Heart left ventricle (tissue), 16 donors: ENCODE measurements around the gene COL6A2. TPM values are rescaled to one million over a fixed set of nuclear protein-coding genes. Genes with fewer than 3 reads are reported as not detected.

ENCODE experiments used
- ATAC-seq, 4 donors: fragments of 200-7000 bp; cut with Tn5 transposase; one replicate each; pipeline ENCODE4 v1.9.1; 2020 to 2022; ENCODE audit warnings: moderate library complexity in 4 of 4, mild to moderate bottlenecking in 3 of 4, moderate number of reproducible peaks in 1 of 4
- DNase-seq, 5 donors: peaks; one replicate each; pipeline ENCODE4 v3.0.0-alpha.2; 2020
- H3K27ac ChIP-seq, 12 donors: fragments of 200-600 bp; sonication (generic) in 4 of 12; one replicate each; pipeline versions ENCODE4 v1.5.0 to v1.8.0; 2016 to 2022; ENCODE audit warnings: mild to moderate bottlenecking in 2 of 12
- H3K27me3 ChIP-seq, 9 donors: fragments of 200-600 bp; sonication (generic) in 2 of 9; one replicate each; pipeline versions ENCODE4 v1.5.1 to v1.8.0; 2016 to 2022; ENCODE audit warnings: mild to moderate bottlenecking in 3 of 9
- H3K36me3 ChIP-seq, 9 donors: fragments of 200-600 bp; sonication (generic) in 2 of 9; one replicate each; pipeline versions ENCODE4 v1.5.0 to v1.8.0; 2018 to 2022; ENCODE audit warnings: mild to moderate bottlenecking in 2 of 9
- H3K4me1 ChIP-seq, 12 donors: fragments of 200-600 bp; sonication (generic) in 4 of 12; one replicate each; pipeline versions ENCODE4 v1.5.0 to v1.8.0; 2016 to 2022; ENCODE audit warnings: mild to moderate bottlenecking in 3 of 12
- H3K4me3 ChIP-seq, 12 donors: fragments of 200-600 bp; sonication (generic) in 4 of 12; one replicate each; pipeline versions ENCODE4 v1.5.0 to v1.8.0; 2017 to 2022; ENCODE audit warnings: mild to moderate bottlenecking in 9 of 12, moderate library complexity in 4 of 12
- H3K9me3 ChIP-seq, 12 donors: fragments of 200-600 bp; sonication (generic) in 4 of 12; one replicate each; pipeline versions ENCODE4 v1.5.0 to v1.8.0; 2016 to 2022; ENCODE audit warnings: mild to moderate bottlenecking in 1 of 12
- CTCF ChIP-seq, 12 donors: fragments of 200-600 bp; sonication (generic) in 4 of 12; IDR thresholded peaks; one replicate each; pipeline versions ENCODE4 v1.5.0 to v1.8.0; 2018 to 2022; ENCODE audit warnings: antibody characterized with exemption in 12 of 12, mild to moderate bottlenecking in 5 of 12
- POLR2A ChIP-seq, 2 donors: fragments of 450-650 bp; IDR thresholded peaks; one replicate each; pipeline ENCODE4 v1.6.1; 2017; ENCODE audit warnings: antibody characterized with exemption in 2 of 2, mild to moderate bottlenecking in 2 of 2, moderate library complexity in 2 of 2
- WGBS, 4 donors: extraction: QIAGEN DNeasy Blood & Tissue Kit in 2 of 4; methylation state at CpG; one replicate each; pipeline versions ENCODE4 v1.1.5 to v1.1.7; 2013 to 2018; 5-methylcytosine and 5-hydroxymethylcytosine counted together
- intact Hi-C, 10 donors: fragments of 100-400 bp; cut with DNase I; formaldehyde crosslinking; loops; one replicate each; pipeline versions ENCODE4 v1.11.1 to v1.14.2; 2022
- polyA plus RNA-seq, 2 donors: library from polyadenylated mRNA; stranded (reverse); fragments of 200-250 nt; gene quantifications; one replicate each; pipeline ENCODE4 v1.2.3, GENCODE V29; 2013
- total RNA-seq, 9 donors: library from RNA; depleted of rRNA in 2 of 9; stranded (reverse); fragments of >200 nt in 2 of 9; fragmentation: NEBNext Ultra II Directional in 3 of 9; extraction: Animal tissue kit (Norgen Biotek cat#: 25700) in 3 of 9; gene quantifications; one replicate each; pipeline versions ENCODE4 v1.1.0 to v1.2.4, GENCODE V29; 2016 to 2023
- donor health status: ischemic (EF 13 %, LVEDD 7.1; RV severe dilation, severe dysfunction).
- donor health status: healthy with polysubstance abuse.
- donor health status: DM: no; HTN: yes; CAD: no.
- donor health status: DM: no; HTN: no; CAD: no.
- donor health status: ischemic (EF 25% LVEDD 6.9; RV normal size, moderate dysfunction).
- donor health status: ischemic (EF 25% LVEDD 5.7; RV mildly dilated, moderate dysfunction).
- donor health status: healthy.
- donor health status: DM: yes; HTN: yes; CAD: no.
- donor health status: ischemic (EF 35%, LVEDD 5.7; RV mildly dilated, moderate dysfunction).
- donor health status: nonischemic (EF 11% LVEDD 7.7; RV severe dilation, severe dysfunction).
- donor health status: DM: yes; HTN: yes; CAD: no.
- donor health status: PGD.
- donor health status: ischemic (EF 29% LVEDD 5.4; RV normal size, mild dysfunction).
- donor health status: nonischemic (EF 23%, LVEDD 6.1; RV moderate dilation, normal function).

COL6A2 gene
- total and polyA plus RNA-seq, 11 donors, result 118 to 484 (median 158) TPM

DNA sequence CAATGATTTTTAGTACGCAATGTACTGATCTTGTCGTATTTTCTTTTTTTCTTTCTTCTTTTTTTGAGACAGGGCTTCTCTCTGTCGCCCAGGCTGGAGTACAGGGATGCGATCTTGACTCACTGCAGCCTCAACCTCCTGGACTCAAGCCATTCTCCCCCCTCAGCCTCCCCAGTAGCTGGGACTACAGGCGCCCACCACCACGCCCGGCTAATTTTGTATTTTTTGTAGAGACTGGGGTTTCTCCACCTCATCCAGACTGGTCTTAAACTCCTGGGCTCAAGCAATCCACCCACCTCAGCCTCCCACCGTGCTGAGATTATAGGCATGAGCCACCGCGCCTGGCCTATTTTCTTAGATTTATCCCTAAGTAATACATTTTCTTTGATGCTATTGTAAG is 43.9 kb upstream of the COL6A2 start:
- Histone ChIP-seq H3K27ac (peak overlapping the region in 1 of 12 donors; percentile 92), H3K4me3 (no peak overlapping the region), H3K9me3 (no peaks in the 10 kb centered on the region), H3K36me3 (no peaks in the 10 kb centered on the region), H3K27me3 (peaks cover 0 to 6% (median 0%) of the 10 kb centered on the region in 9 donors), H3K4me1 (peaks cover 0 to 38% (median 23%) of the 10 kb centered on the region in 12 donors)
- TF ChIP-seq CTCF (IDR thresholded peaks at IDR 0.05) (no peak), POLR2A (IDR thresholded peaks at IDR 0.05) (no peak)
- intact Hi-C loops, result no loop called here
- DNase-seq (no peak), ATAC-seq (no peak)
- 94 to 97% (median 95%) methylated on average over 10 of the region's 10 CpGs for WGBS, 4 donors

DNA sequence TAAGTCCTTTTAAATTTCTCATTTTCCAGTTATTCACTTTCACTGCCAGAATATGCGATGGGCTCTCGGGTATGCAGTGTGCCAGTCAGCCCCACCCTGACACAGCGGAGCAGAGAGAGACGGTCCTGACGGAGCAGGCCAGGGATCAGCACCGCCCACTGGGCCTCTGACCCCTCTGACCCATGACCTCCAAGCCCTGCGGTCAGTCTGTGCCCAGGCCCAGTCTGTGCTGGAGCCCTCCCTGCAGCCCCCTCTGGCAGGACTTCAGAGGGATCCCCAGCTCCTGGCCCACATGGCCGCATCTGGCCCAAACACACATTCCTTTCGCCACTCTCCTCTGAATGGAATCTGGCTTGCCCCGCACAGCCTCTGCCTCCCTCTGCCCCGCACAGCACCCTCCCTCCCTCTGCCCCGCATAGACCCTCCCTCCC is 43.4 kb upstream of the COL6A2 start:
- DNase-seq, result no peak
- TF ChIP-seq POLR2A (IDR thresholded peaks at IDR 0.05) (no peak), CTCF (IDR thresholded peaks at IDR 0.05) (no peak)
- intact Hi-C loops, result no loop called here
- peak in 1 of 4 donors; percentile 39 for ATAC-seq
- Histone ChIP-seq H3K27ac (peak overlapping the region in 1 of 12 donors; percentile 92), H3K4me3 (no peak overlapping the region), H3K27me3 (peaks cover 0 to 6% (median 0%) of the 10 kb centered on the region in 9 donors), H3K4me1 (peaks cover 0 to 38% (median 22%) of the 10 kb centered on the region in 12 donors), H3K9me3 (no peaks in the 10 kb centered on the region), H3K36me3 (no peaks in the 10 kb centered on the region)
- WGBS, 4 donors, result 43 to 61% (median 53%) methylated on average over 12 of the region's 12 CpGs

DNA sequence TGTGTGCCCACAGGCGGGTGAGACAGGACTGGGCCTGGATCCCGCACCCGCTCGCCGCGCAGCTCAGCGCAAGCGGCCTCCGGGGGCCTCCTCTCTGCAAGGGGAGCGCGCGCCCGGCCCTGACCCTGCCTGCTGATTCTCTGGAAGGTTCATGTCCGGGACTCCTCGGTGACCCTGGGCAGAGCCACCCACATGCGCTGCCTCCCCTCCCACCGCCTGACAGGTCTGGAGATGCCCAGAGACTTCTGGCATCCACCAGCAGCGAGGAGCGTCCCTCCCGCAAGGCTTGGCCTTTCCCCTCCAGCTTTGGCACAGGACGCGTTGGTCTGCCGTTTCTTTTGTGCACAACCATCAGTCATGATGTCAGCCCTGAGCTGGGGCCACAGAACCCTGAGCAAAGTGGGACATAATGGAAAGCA is 42.0 kb upstream of the COL6A2 start:
- intact Hi-C loops, result loop anchor here in 1 of 10 donors (5.0 kb wide), 1 partner anchor 74 kb away; the partner anchor contains the start of gene COL6A1
- Histone ChIP-seq H3K27me3 (peaks cover 0 to 6% (median 0%) of the 10 kb centered on the region in 9 donors), H3K27ac (peak overlapping the region; percentile 4 to 92 (median 80)), H3K36me3 (no peaks in the 10 kb centered on the region), H3K4me3 (peak overlapping the region in 1 of 12 donors; percentile 38), H3K9me3 (no peaks in the 10 kb centered on the region), H3K4me1 (peaks cover 0 to 39% (median 19%) of the 10 kb centered on the region in 12 donors)
- DNase-seq (peak in 1 of 5 donors; percentile 68), ATAC-seq (peak in 1 of 4 donors; percentile 10)
- TF ChIP-seq CTCF (IDR thresholded peaks at IDR 0.05), result no peak
- TF ChIP-seq POLR2A (IDR thresholded peaks at IDR 0.05), result no peak
- WGBS, 4 donors, result 74 to 90% (median 82%) methylated on average over 11 to 23 of the region's 23 CpGs

- H3K4me3 ChIP-seq, result peak overlapping the region in 3 of 12 donors; percentile 16 to 38 (median 20)
- WGBS, 4 donors, result 39 to 49% (median 43%) methylated on average over 18 to 26 of the region's 26 CpGs
- peak overlapping the region; percentile 39 to 92 (median 80) for H3K27ac ChIP-seq
- ATAC-seq (peak; percentile 62 to 90 (median 83)), DNase-seq (peak; percentile 60 to 94 (median 88))
- H3K36me3 ChIP-seq, result no peaks in the 10 kb centered on the region
- H3K4me1 ChIP-seq, result peaks cover 0 to 44% (median 20%) of the 10 kb centered on the region in 12 donors
- no peak for TF ChIP-seq CTCF (IDR thresholded peaks at IDR 0.05)
- peak in 1 of 2 donors; percentile 33 for TF ChIP-seq POLR2A (IDR thresholded peaks at IDR 0.05)
- H3K9me3 ChIP-seq, result peaks cover 0 to 4% (median 0%) of the 10 kb centered on the region in 12 donors
- intact Hi-C loops, result loop anchor here in 1 of 10 donors (5.0 kb wide), 1 partner anchor 74 kb away; the partner anchor contains the start of gene COL6A1
- peaks cover 0 to 6% (median 0%) of the 10 kb centered on the region in 9 donors for H3K27me3 ChIP-seq
Observed at GRCh38 chr21:46056450-46056903, 41.4 kb upstream of the COL6A2 start.
